Fibroblast of pulmonary artery (primary cell): Measurements from ENCODE around the gene TLE2.

ENCODE experiments used
- DNase-seq: peaks from one replicate; pipeline ENCODE4 v3.0.0-alpha.2; 2010; ENCODE audit warnings: low read depth
- H3K4me3 ChIP-seq: replicated peaks from 2 replicates; pipeline ENCODE4 v1.5.1; 2011; ENCODE audit warnings: low read depth, mild to moderate bottlenecking, control low read depth, low read length, moderate library complexity
- CTCF ChIP-seq: IDR thresholded peaks from 2 replicates; pipeline ENCODE4 v1.5.1; 2011; ENCODE audit warnings: mild to moderate bottlenecking, control low read depth, low read length, inconsistent platforms; ENCODE audit errors: missing control alignments

Gene TLE2

GRCh38 chr19:3048190-3048533 is 19.1 kb upstream of the TLE2 start:
- H3K4me3 ChIP-seq, result no peak overlapping the region
- DNase-seq, result no peak

GRCh38 chr19:3047496-3048189 is 18.6 kb upstream of the TLE2 start:
- no peak for TF ChIP-seq CTCF
- DNase-seq, result peak; percentile 71
- H3K4me3 ChIP-seq, result peak overlapping the region; percentile 30

More at GRCh38 chr19:3048190-3048533, 19.1 kb upstream of the TLE2 start:
- TF ChIP-seq CTCF, result no peak

- peak; percentile 32 for DNase-seq
- TF ChIP-seq CTCF, result no peak
- peak overlapping the region; percentile 30 for H3K4me3 ChIP-seq
These were observed 17.8 kb upstream of the TLE2 start for GRCh38 chr19:3046698-3047495.

- no peak for DNase-seq
- H3K4me3 ChIP-seq, result no peak overlapping the region
- TF ChIP-seq CTCF, result no peak
These were observed 17.0 kb upstream of the TLE2 start for GRCh38 chr19:3045885-3046697.

GRCh38 chr19:3045191-3045590 is 16.1 kb upstream of the TLE2 start:
- H3K4me3 ChIP-seq, result no peak overlapping the region
- no peak for DNase-seq
- TF ChIP-seq CTCF, result no peak

- TF ChIP-seq CTCF, result no peak
- no peak overlapping the region for H3K4me3 ChIP-seq
These were observed 13.7 kb upstream of the TLE2 start for GRCh38 chr19:3042621-3043267.

More at GRCh38 chr19:3042621-3043267, 13.7 kb upstream of the TLE2 start:
- DNase-seq, result no peak
